Measurements from ENCODE around the gene CRYAA. TPM values are rescaled to one million over a fixed set of nuclear protein-coding genes. Genes with fewer than 3 reads are reported as not detected.

CRYAA gene
- total RNA-seq, 4 donors from 2014 or later: not detected

DNA sequence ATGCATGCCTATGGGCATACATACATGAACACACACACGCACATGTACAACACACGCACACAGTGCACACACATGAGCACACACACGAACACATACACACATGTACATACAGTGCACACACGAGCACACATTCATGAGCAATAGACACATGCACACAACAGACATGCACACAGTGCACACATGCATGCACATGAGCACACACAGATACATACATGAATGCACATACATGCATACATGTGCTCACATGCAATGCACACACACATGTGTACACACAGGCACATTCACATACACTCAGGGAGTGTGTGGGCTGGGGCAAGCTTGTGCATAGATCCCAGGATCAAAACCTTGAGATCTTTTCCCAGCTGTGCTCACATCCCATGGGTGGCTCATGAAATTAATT, 18.9 kb downstream of the CRYAA start:
- DNase-seq (ENCODE audit: low spot score in 2 of 2): peak in 1 of 2 donors; percentile 25
- H3K27me3 ChIP-seq: no peaks in the 10 kb centered on the region
- peaks cover 33% of the 10 kb centered on the region for H3K4me1 ChIP-seq
- H3K9me3 ChIP-seq: no peaks in the 10 kb centered on the region
- no peaks in the 10 kb centered on the region for H3K36me3 ChIP-seq
- TF ChIP-seq POLR2AphosphoS5 (IDR thresholded peaks at IDR 0.05): no peak
- TF ChIP-seq, protein P1, sequence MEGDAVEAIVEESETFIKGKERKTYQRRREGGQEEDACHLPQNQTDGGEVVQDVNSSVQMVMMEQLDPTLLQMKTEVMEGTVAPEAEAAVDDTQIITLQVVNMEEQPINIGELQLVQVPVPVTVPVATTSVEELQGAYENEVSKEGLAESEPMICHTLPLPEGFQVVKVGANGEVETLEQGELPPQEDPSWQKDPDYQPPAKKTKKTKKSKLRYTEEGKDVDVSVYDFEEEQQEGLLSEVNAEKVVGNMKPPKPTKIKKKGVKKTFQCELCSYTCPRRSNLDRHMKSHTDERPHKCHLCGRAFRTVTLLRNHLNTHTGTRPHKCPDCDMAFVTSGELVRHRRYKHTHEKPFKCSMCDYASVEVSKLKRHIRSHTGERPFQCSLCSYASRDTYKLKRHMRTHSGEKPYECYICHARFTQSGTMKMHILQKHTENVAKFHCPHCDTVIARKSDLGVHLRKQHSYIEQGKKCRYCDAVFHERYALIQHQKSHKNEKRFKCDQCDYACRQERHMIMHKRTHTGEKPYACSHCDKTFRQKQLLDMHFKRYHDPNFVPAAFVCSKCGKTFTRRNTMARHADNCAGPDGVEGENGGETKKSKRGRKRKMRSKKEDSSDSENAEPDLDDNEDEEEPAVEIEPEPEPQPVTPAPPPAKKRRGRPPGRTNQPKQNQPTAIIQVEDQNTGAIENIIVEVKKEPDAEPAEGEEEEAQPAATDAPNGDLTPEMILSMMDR (IDR thresholded peaks at IDR 0.05): no peak
- no peak for TF ChIP-seq EP300 (IDR thresholded peaks at IDR 0.05)
- TF ChIP-seq POLR2A (IDR thresholded peaks at IDR 0.05): no peak
- 90% methylated on average over 2 of the region's 4 CpGs for WGBS
- no peak overlapping the region for H3K27ac ChIP-seq
- no peak overlapping the region for H3K4me3 ChIP-seq

DNA sequence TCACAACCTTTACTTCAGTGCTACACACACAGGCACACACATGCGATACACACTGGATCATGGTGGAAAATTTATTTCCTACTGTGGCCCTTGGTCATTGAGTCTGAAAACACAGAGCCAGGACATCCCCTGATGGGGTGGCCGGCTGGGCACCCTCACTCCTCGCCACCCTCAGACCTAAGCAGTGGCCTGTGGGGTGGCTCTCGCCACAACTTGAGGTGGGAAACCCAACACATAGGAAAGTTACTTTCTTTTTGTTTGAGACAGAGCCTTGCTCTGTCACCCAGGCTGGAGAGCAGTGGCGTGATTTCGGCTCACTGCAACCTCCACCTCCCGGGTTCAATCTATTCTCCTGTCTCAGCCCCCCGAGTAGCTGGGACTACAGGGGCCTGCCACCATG, 19.4 kb downstream of the CRYAA start:
- Histone ChIP-seq H3K36me3 (no peaks in the 10 kb centered on the region), H3K4me1 (peaks cover 38% of the 10 kb centered on the region), H3K4me3 (no peak overlapping the region), H3K9me3 (no peaks in the 10 kb centered on the region), H3K27ac (no peak overlapping the region), H3K27me3 (no peaks in the 10 kb centered on the region)
- TF ChIP-seq EP300 (IDR thresholded peaks at IDR 0.05) (no peak), POLR2AphosphoS5 (IDR thresholded peaks at IDR 0.05) (no peak), POLR2A (IDR thresholded peaks at IDR 0.05) (no peak)
- TF ChIP-seq, protein P1 (IDR thresholded peaks at IDR 0.05): no peak
- WGBS: 93% methylated on average over 8 of the region's 8 CpGs
- peak in 1 of 2 donors; percentile 18 for DNase-seq (ENCODE audit: low spot score in 2 of 2)

DNA sequence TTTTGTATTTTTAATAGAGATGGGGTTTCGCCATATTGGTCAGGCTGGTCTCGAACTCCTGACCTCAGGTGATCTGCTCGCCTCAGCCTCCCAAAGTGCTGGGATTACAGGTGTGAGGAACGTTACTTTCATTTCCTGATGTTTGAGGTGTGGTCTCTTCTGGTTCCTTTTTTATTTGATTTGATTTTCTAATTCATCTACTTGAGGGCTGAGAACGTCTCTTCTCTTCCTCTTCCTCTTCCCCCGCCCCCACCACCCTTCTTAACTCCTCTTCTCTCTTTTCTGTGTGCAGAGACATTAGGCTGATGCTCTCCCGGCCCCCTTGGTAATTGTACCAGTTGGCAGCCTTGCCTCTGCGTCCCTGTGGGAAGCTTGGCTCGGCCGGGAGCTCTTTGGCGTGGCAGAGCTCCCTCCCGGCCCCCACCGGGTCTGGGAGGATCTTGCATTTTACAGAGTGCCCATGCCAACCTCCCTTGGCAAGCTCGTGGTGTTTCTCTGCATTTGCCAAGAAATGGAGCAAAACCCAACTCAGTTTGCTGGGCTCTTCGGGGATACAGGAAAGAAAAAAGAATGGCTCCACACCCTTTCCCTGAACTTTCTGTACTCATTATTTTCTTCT, 19.9 kb downstream of the CRYAA start:
- WGBS: 24% methylated on average over 15 of the region's 15 CpGs
- H3K36me3 ChIP-seq: no peaks in the 10 kb centered on the region
- no peaks in the 10 kb centered on the region for H3K9me3 ChIP-seq
- TF ChIP-seq EP300 (IDR thresholded peaks at IDR 0.05): no peak
- TF ChIP-seq POLR2AphosphoS5 (IDR thresholded peaks at IDR 0.05): no peak
- TF ChIP-seq, protein P1 (IDR thresholded peaks at IDR 0.05): no peak
- TF ChIP-seq POLR2A (IDR thresholded peaks at IDR 0.05): no peak
- H3K4me3 ChIP-seq: no peak overlapping the region
- DNase-seq (ENCODE audit: low spot score in 2 of 2): peak; percentile 66 to 83
- peaks cover 42% of the 10 kb centered on the region for H3K4me1 ChIP-seq
- no peaks in the 10 kb centered on the region for H3K27me3 ChIP-seq
- peak overlapping the region; percentile 31 for H3K27ac ChIP-seq

DNA sequence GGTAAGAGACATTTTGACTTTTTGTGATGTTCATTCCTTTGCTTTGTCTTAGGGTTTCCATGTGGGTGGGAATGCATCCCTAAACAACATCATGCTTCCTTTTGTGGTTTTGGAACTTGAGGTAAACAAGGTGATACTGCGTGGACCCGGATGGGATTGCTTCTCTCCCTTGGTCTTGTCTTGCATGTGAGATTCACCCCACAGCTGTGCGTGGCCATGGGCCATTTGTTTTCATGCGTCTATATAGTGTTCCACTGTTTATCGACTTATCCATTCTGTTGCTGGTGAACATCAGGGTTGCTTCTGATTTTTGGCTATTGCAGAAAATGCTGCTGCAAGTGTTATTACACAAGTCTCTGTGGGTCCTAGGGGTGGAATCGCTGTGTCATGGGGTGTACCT, 21.1 kb downstream of the CRYAA start:
- Histone ChIP-seq H3K9me3 (no peaks in the 10 kb centered on the region), H3K4me1 (peaks cover 55% of the 10 kb centered on the region), H3K36me3 (no peaks in the 10 kb centered on the region), H3K4me3 (no peak overlapping the region), H3K27ac (no peak overlapping the region), H3K27me3 (no peaks in the 10 kb centered on the region)
- peak in 1 of 2 donors; percentile 41 for DNase-seq (ENCODE audit: low spot score in 2 of 2)
- 87% methylated on average over 6 of the region's 6 CpGs for WGBS
- TF ChIP-seq POLR2A (IDR thresholded peaks at IDR 0.05) (no peak), EP300 (IDR thresholded peaks at IDR 0.05) (no peak), POLR2AphosphoS5 (IDR thresholded peaks at IDR 0.05) (no peak)
- TF ChIP-seq, protein P1 (IDR thresholded peaks at IDR 0.05): no peak

DNA sequence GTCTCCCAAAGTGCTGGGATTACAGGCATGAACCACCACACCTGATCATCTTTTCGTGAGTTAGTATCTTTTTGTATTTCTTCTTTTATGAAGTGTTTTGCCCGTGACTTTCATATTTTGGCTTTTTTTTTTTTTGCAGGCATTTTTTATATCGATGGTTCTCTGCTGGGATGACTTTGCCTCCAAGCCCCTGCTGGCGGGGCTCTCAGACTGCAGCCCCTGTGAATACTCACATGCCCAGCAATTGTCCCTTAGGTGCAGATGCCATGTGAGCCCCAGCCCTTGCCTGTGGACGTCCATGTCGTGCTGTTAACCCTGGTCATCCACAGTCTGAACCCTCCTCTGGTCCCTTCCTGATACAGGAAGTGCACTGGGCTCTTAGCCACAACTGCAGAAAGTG, 21.7 kb downstream of the CRYAA start:
- no peak overlapping the region for H3K4me3 ChIP-seq
- no peak overlapping the region for H3K27ac ChIP-seq
- H3K9me3 ChIP-seq: no peaks in the 10 kb centered on the region
- 83% methylated on average over 6 of the region's 6 CpGs for WGBS
- peaks cover 61% of the 10 kb centered on the region for H3K4me1 ChIP-seq
- TF ChIP-seq POLR2A (IDR thresholded peaks at IDR 0.05) (no peak), EP300 (IDR thresholded peaks at IDR 0.05) (no peak), POLR2AphosphoS5 (IDR thresholded peaks at IDR 0.05) (no peak)
- TF ChIP-seq, protein P1 (IDR thresholded peaks at IDR 0.05): no peak
- peak in 1 of 2 donors; percentile 35 for DNase-seq (ENCODE audit: low spot score in 2 of 2)
- no peaks in the 10 kb centered on the region for H3K36me3 ChIP-seq
- no peaks in the 10 kb centered on the region for H3K27me3 ChIP-seq

Data from suprapubic skin (tissue), 4 donors.